ENCODE results near the gene LTV1. TPM values are rescaled to one million over a fixed set of nuclear protein-coding genes. Genes with fewer than 3 reads are reported as not detected.

LTV1 gene
- total and polyA plus RNA-seq, 2 donors (not counting 3 experiments of a cell fraction or from before 2014, with no cell fraction given), result 5.2 to 26.9 TPM

DNA sequence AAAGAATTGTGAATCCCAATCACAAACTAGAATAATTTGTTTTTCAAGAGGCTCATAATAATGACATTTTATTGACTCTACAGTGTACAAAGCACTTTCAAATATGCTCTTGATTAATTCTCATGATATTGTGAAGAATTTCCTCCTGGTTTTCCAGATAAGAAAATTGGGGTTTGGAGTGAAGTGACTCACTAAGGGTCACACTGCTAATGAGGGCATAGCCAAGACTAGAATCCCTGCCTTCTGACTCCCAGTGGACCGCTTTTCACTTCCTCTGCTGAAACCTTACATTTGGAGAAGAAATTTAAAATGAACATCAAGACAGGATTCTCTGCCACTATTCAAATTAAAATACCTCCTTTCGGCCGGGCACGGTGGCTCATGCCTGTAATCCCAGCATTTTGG lies 38.3 kb upstream of the LTV1 start:
- TF ChIP-seq MYC (IDR thresholded peaks at IDR 0.05; ENCODE audit: low read depth, low read length) (no peak), JUN (IDR thresholded peaks at IDR 0.05; ENCODE audit: borderline replicate concordance, insufficient read depth, insufficient read length, low read depth) (peak; percentile 68), GATA2 (IDR thresholded peaks at IDR 0.05; ENCODE audit: insufficient read depth, insufficient read length, low read depth, low read length) (peak; percentile 90), POLR2A (IDR thresholded peaks at IDR 0.05; ENCODE audit: low read depth, low read length) (peak; percentile 56), FOS (IDR thresholded peaks at IDR 0.05; ENCODE audit: borderline replicate concordance, insufficient read depth, low read length) (peak; percentile 55), EZH2 (IDR thresholded peaks at IDR 0.05; ENCODE audit: borderline replicate concordance, low read depth, low read length, severe bottlenecking) (no peak), POLR2AphosphoS5 (IDR thresholded peaks at IDR 0.05; ENCODE audit: insufficient read depth, low read depth, low read length) (peak; percentile 63)
- TF ChIP-seq, protein P1, sequence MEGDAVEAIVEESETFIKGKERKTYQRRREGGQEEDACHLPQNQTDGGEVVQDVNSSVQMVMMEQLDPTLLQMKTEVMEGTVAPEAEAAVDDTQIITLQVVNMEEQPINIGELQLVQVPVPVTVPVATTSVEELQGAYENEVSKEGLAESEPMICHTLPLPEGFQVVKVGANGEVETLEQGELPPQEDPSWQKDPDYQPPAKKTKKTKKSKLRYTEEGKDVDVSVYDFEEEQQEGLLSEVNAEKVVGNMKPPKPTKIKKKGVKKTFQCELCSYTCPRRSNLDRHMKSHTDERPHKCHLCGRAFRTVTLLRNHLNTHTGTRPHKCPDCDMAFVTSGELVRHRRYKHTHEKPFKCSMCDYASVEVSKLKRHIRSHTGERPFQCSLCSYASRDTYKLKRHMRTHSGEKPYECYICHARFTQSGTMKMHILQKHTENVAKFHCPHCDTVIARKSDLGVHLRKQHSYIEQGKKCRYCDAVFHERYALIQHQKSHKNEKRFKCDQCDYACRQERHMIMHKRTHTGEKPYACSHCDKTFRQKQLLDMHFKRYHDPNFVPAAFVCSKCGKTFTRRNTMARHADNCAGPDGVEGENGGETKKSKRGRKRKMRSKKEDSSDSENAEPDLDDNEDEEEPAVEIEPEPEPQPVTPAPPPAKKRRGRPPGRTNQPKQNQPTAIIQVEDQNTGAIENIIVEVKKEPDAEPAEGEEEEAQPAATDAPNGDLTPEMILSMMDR (IDR thresholded peaks at IDR 0.05; ENCODE audit: extremely low read depth in 1 of 2, insufficient read depth in 1 of 2, low read depth in 1 of 2, low read length in 2 of 2), result no peak
- DNase-seq (ENCODE audit: low read depth, low spot score) (peak; percentile 85), FAIRE-seq (peak; percentile 75)
- CTCF ChIA-PET, result no interaction called here
- POLR2A ChIA-PET, result no interaction called here
- dilution Hi-C loops (cut with MboI; ENCODE audit: extremely low pct_ligation_motif_present, low sequenced_read_pairs) (no loop called here), intact Hi-C loops (cut with micrococcal nuclease) (loop anchor here (1.0 kb wide), 1 partner anchor 17 kb away; no protein-coding TSS in a partner anchor)
- Histone ChIP-seq H4K20me1 (replicated peaks; ENCODE audit: control insufficient read depth, extremely low read depth, insufficient read depth, low read length) (no peaks in the 10 kb centered on the region), H3K4me1 (ENCODE audit: control insufficient read depth, extremely low read depth, insufficient read depth, low read length) (peaks cover 45% of the 10 kb centered on the region), H2AFZ (ENCODE audit: low read depth, low read length) (no peak overlapping the region), H3K79me2 (ENCODE audit: control insufficient read depth, insufficient read depth, low read length) (no peaks in the 10 kb centered on the region), H3K9ac (replicated peaks; ENCODE audit: extremely low read depth, insufficient read depth, low read length) (no peak overlapping the region), H3K9me3 (replicated peaks; ENCODE audit: control insufficient read depth, insufficient read depth, low read length) (no peaks in the 10 kb centered on the region), H3K27me3 (ENCODE audit: control insufficient read depth in 2 of 2, insufficient read depth in 2 of 2, low read length in 2 of 2) (no peaks in the 10 kb centered on the region), H3K36me3 (ENCODE audit: control insufficient read depth in 2 of 2, extremely low read depth in 1 of 2, insufficient read depth in 2 of 2, low read length in 2 of 2) (no peaks in the 10 kb centered on the region), H3K27ac (ENCODE audit: insufficient read depth, low read depth, low read length) (peak overlapping the region; percentile 59), H3K4me2 (ENCODE audit: insufficient read depth, low read length) (peak overlapping the region; percentile 48), H3K4me3 (replicated peaks in 1 of 3; ENCODE audit: insufficient read depth in 1 of 3, low read depth in 1 of 3, low read length in 3 of 3) (no peak overlapping the region), H3K9me1 (replicated peaks; ENCODE audit: control insufficient read depth, extremely low read depth, insufficient read depth, low read length) (no peaks in the 10 kb centered on the region)
- BruUV-seq (replicated peaks), result no TSS peak

All from endothelial cell of umbilical vein (primary cell).